Progenitor cell of endocrine pancreas (in vitro differentiated cells): ENCODE results near the gene TDRD7. TPM values are rescaled to one million over a fixed set of nuclear protein-coding genes. Genes with fewer than 3 reads are reported as not detected.

Source experiments
- DNase-seq: peaks from one replicate; pipeline ENCODE4 v3.0.0; 2021; ENCODE audit warnings: low spot score; ENCODE audit not compliant: unreplicated experiment
- H3K27ac Mint-ChIP-seq: 2 replicates; pipeline ENCODE4 v1.8.0; 2021; ENCODE audit warnings: mild to moderate bottlenecking, moderate library complexity, mixed read lengths
- H3K27me3 Mint-ChIP-seq: 2 replicates; pipeline ENCODE4 v1.8.0; 2021; ENCODE audit warnings: mixed read lengths
- H3K36me3 Mint-ChIP-seq: 2 replicates; pipeline ENCODE4 v1.8.0; 2022; ENCODE audit warnings: mixed read lengths; ENCODE audit not compliant: insufficient read depth
- H3K4me1 Mint-ChIP-seq: 2 replicates; pipeline ENCODE4 v1.8.0; 2021; ENCODE audit warnings: low read depth, mixed read lengths
- H3K4me3 Mint-ChIP-seq: 2 replicates; pipeline ENCODE4 v1.8.0; 2021; ENCODE audit warnings: low read depth, mild to moderate bottlenecking, moderate library complexity, mixed read lengths
- H3K9me3 Mint-ChIP-seq: 2 replicates; pipeline ENCODE4 v1.8.0; 2021; ENCODE audit warnings: low read depth, mixed read lengths
- CTCF ChIP-seq: fragments of 200-600 bp; sonication (generic); IDR thresholded peaks from one replicate; pipeline ENCODE4 v1.5.0; 2021; ENCODE audit warnings: antibody characterized with exemption, mild to moderate bottlenecking; ENCODE audit not compliant: unreplicated experiment
- total RNA-seq: library from RNA; stranded (reverse); gene quantifications from 2 replicates; pipeline ENCODE4 v1.2.1, GENCODE V29; 2021

The TDRD7 gene
- total RNA-seq, 1 donor from 2014 or later = 14.2 TPM

- no peak for DNase-seq
- Mint-ChIP-seq H3K36me3 (peaks cover 11% of the 10 kb centered on the region), H3K4me3 (peak overlapping the region; percentile 82), H3K27ac (no peak overlapping the region), H3K9me3 (no peaks in the 10 kb centered on the region), H3K4me1 (peaks cover 31% of the 10 kb centered on the region), H3K27me3 (peaks cover 35% of the 10 kb centered on the region)
- no peak for TF ChIP-seq CTCF
These were observed 88.4 kb downstream of the TDRD7 start for GRCh38 chr9:97500263-97500662.

GRCh38 chr9:97500765-97501176, 88.9 kb downstream of the TDRD7 start:
- Mint-ChIP-seq H3K4me3 (peak overlapping the region; percentile 82), H3K27me3 (peaks cover 35% of the 10 kb centered on the region), H3K9me3 (no peaks in the 10 kb centered on the region), H3K36me3 (peaks cover 11% of the 10 kb centered on the region), H3K4me1 (peaks cover 31% of the 10 kb centered on the region), H3K27ac (no peak overlapping the region)
- no peak for TF ChIP-seq CTCF
- no peak for DNase-seq

GRCh38 chr9:97501177-97501971, 89.5 kb downstream of the TDRD7 start, which contains the start of gene TMOD1:
Gene TMOD1 (plus strand): TSS chr9:97501666. CDS start chr9:97524189, 22,523 bp downstream.
- Mint-ChIP-seq H3K27me3 (peaks cover 35% of the 10 kb centered on the region), H3K9me3 (no peaks in the 10 kb centered on the region), H3K27ac (no peak within 1 kb of the TSS), H3K4me1 (peaks cover 31% of the 10 kb centered on the region), H3K36me3 (peaks cover 9% of the 10 kb centered on the region), H3K4me3 (peak within 1 kb of the TSS; percentile 82)
- peak; percentile 15 for TF ChIP-seq CTCF
- DNase-seq = peak; percentile 39

- Mint-ChIP-seq H3K4me1 (peaks cover 31% of the 10 kb centered on the region), H3K27me3 (peaks cover 35% of the 10 kb centered on the region), H3K27ac (no peak overlapping the region), H3K4me3 (peak overlapping the region; percentile 77), H3K9me3 (no peaks in the 10 kb centered on the region), H3K36me3 (peaks cover 3% of the 10 kb centered on the region)
- peak; percentile 18 for DNase-seq
- no peak for TF ChIP-seq CTCF
These were observed 90.0 kb downstream of the TDRD7 start for GRCh38 chr9:97501972-97502221.

DNA sequence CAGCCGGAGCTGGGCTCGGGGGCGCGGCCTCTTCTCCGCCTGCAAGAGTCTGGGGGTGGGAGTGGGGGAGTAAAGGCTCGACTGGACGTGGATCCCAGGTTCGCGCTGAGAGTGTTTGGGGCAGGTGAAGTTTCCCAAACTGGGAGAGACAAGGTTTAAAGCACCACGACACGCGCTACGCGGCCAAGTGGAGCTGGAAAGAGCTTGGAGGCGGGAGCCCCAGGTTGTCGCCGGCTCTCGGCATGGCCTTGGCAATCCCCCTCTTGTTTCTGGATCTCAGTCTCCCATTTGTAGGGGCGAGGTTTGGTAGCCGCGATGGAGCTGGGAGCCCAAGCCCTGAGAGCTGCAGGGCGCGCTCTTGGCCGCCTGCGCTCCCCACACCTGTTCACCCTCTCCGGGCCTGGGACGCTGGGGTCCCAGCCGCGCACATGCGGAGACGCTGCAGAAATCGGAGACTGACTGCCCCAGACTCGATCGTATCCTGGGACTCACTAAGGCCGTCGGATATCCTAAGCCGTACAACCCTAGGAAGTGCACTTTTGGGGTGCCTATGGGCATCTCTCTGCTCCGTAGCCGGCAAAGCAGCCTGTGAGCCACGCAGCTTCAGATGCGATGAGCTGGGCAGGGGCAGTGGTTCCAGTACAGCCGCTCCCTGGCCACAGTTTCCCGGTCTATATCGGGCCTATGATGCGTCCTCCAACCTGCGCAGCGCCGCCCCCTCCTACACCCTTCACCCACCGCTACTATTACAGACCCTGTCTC, 90.5 kb downstream of the TDRD7 start:
- Mint-ChIP-seq H3K36me3 (no peaks in the 10 kb centered on the region), H3K9me3 (no peaks in the 10 kb centered on the region), H3K4me1 (peaks cover 31% of the 10 kb centered on the region), H3K4me3 (peak overlapping the region; percentile 77), H3K27ac (no peak overlapping the region), H3K27me3 (peaks cover 35% of the 10 kb centered on the region)
- TF ChIP-seq CTCF = no peak
- DNase-seq = peak; percentile 21
